ENCODE results near the gene FBXW12. TPM values are rescaled to one million over a fixed set of nuclear protein-coding genes. Genes with fewer than 3 reads are reported as not detected.

FBXW12 gene
- total and polyA plus RNA-seq, 2 of the 8 experiments (the other 6 are each of a cell fraction or from before 2014, with no cell fraction given), result 0.35 to 0.85 TPM

- TF ChIP-seq POLR2A (IDR thresholded peaks at IDR 0.05; ENCODE audit: control extremely low read depth in 1 of 2, low read depth in 2 of 2, low read length in 2 of 2), result no peak
- TF ChIP-seq SIX5 (IDR thresholded peaks at IDR 0.05; ENCODE audit: low read depth, low read length), result no peak
- no peak for TF ChIP-seq EZH2 (IDR thresholded peaks at IDR 0.05; ENCODE audit: low read depth, low read length, severe bottlenecking)
- TF ChIP-seq GABPA (IDR thresholded peaks at IDR 0.05; ENCODE audit: borderline replicate concordance, insufficient read depth, low read length), result no peak
- no peak for TF ChIP-seq GTF2F1 (IDR thresholded peaks at IDR 0.05; ENCODE audit: borderline replicate concordance, low read depth, low read length)
- peak; percentile 55 to 67; a peak in 1 of 4 replicates for TF ChIP-seq SIN3A (conservative IDR thresholded peaks at IDR 0.05 in 1 of 2, IDR thresholded peaks at IDR 0.05 in 1 of 2; ENCODE audit: low read depth in 1 of 2, low read length in 2 of 2)
- no peak for TF ChIP-seq KDM4A (IDR thresholded peaks at IDR 0.05; ENCODE audit: low read depth, low read length, severe bottlenecking)
- TF ChIP-seq SUZ12 (IDR thresholded peaks at IDR 0.05; ENCODE audit: low read length), result no peak
- no peak for TF ChIP-seq SIRT6 (IDR thresholded peaks at IDR 0.05; ENCODE audit: low read length)
- TF ChIP-seq MAX (IDR thresholded peaks at IDR 0.05), result peak; percentile 69
- TF ChIP-seq POLR2AphosphoS5 (IDR thresholded peaks at IDR 0.05; ENCODE audit: low read depth, low read length), result peak; percentile 6; the same call in 1 of the 2 replicates
- TF ChIP-seq FOSL1 (IDR thresholded peaks at IDR 0.05; ENCODE audit: insufficient read depth, low read depth, low read length), result no peak
- peak; percentile 48; the same call in 1 of the 2 replicates for TF ChIP-seq JUND (IDR thresholded peaks at IDR 0.05; ENCODE audit: low read length)
Observed at GRCh38 chr3:48435774-48436476, 63.9 kb downstream of the FBXW12 start (continued).

Measured in H1 (cell line).